Muscle of back (tissue), 11 donors: ENCODE data around the gene EML6. TPM values are rescaled to one million over a fixed set of nuclear protein-coding genes. Genes with fewer than 3 reads are reported as not detected.

Experiments
- DNase-seq, 3 donors: peaks; one replicate each; pipeline versions ENCODE4 v3.0.0 to v3.0.0-alpha.2; 2013
- polyA plus RNA-seq, 10 donors: library from polyadenylated mRNA; unstranded; fragments of 120-200 nt; gene quantifications; one replicate each; pipeline ENCODE4 v1.2.1, GENCODE V29; 2013; ENCODE audit not compliant: insufficient read length in 10 of 10

EML6 gene
- polyA plus RNA-seq, 10 donors, result 10.8 to 66.7 (median 38.1) TPM

- no peak for DNase-seq
These were observed 185.1 kb downstream of the EML6 start for GRCh38 chr2:54908591-54908990.

GRCh38 chr2:54909001-54909400 is 185.5 kb downstream of the EML6 start:
- no peak for DNase-seq

- no peak for DNase-seq
These were observed 188.8 kb downstream of the EML6 start for GRCh38 chr2:54912305-54912704.

- no peak for DNase-seq
These were observed 189.4 kb downstream of the EML6 start for GRCh38 chr2:54912893-54913292.

- no peak for DNase-seq
These were observed 191.2 kb downstream of the EML6 start for GRCh38 chr2:54914637-54915036.

GRCh38 chr2:54915101-54915500 is 191.6 kb downstream of the EML6 start:
- DNase-seq, result no peak

GRCh38 chr2:54916637-54917036 is 193.2 kb downstream of the EML6 start:
- DNase-seq, result no peak

GRCh38 chr2:54918647-54919280 is 195.3 kb downstream of the EML6 start:
- DNase-seq, result no peak

- no peak for DNase-seq
These were observed 197.2 kb downstream of the EML6 start for GRCh38 chr2:54920660-54921059.

GRCh38 chr2:54924121-54924520 is 200.7 kb downstream of the EML6 start:
- no peak for DNase-seq

GRCh38 chr2:54925022-54925421 is 201.6 kb downstream of the EML6 start:
- DNase-seq, result no peak

GRCh38 chr2:54927085-54927750 is 203.8 kb downstream of the EML6 start:
- peak in 2 of 3 donors; percentile 20 to 28 for DNase-seq

GRCh38 chr2:54927751-54928615 is 204.5 kb downstream of the EML6 start:
- no peak for DNase-seq

- no peak for DNase-seq
These were observed 205.3 kb downstream of the EML6 start for GRCh38 chr2:54928719-54929118.

- no peak for DNase-seq
These were observed 208.0 kb downstream of the EML6 start for GRCh38 chr2:54931473-54931872.

- no peak for DNase-seq
These were observed 211.9 kb downstream of the EML6 start for GRCh38 chr2:54935389-54935788.

- DNase-seq, result no peak
These were observed 213.3 kb downstream of the EML6 start for GRCh38 chr2:54936766-54937165.

- peak in 1 of 3 donors; percentile 28 for DNase-seq
These were observed 216.1 kb downstream of the EML6 start for GRCh38 chr2:54939446-54940118.

- no peak for DNase-seq
These were observed 217.3 kb downstream of the EML6 start for GRCh38 chr2:54940723-54941122.

- no peak for DNase-seq
These were observed 218.0 kb downstream of the EML6 start for GRCh38 chr2:54941248-54941984.

- DNase-seq, result no peak
These were observed 218.9 kb downstream of the EML6 start for GRCh38 chr2:54942373-54942772.
